IPS-20b (cell line): ENCODE results near the gene ZNF43.
"Not testable (repeated sequence)": the region's sequence is repeated elsewhere in the genome, so short reads cannot be mapped to it uniquely, and the experiment has no call there.

Experiments used
- H3K27ac ChIP-seq: one replicate; pipeline ENCODE4 v1.5.1; 2013; ENCODE audit warnings: low read length
- H3K27me3 ChIP-seq: 2 replicates; pipeline ENCODE4 v1.6.1; 2013; ENCODE audit warnings: mild to moderate bottlenecking, low read length, inconsistent platforms; ENCODE audit not compliant: insufficient read depth
- H3K36me3 ChIP-seq: 2 replicates; pipeline ENCODE4 v1.6.1; 2013; ENCODE audit warnings: low read depth, mild to moderate bottlenecking, inconsistent platforms, low read length, moderate library complexity; ENCODE audit not compliant: insufficient read depth
- H3K4me1 ChIP-seq: 2 replicates; pipeline ENCODE4 v1.6.1; 2013; ENCODE audit warnings: mild to moderate bottlenecking, control low read depth, inconsistent platforms, low read length, moderate library complexity; ENCODE audit not compliant: insufficient read depth
- H3K4me3 ChIP-seq: 2 replicates; pipeline ENCODE4 v1.5.1; 2013; ENCODE audit warnings: mild to moderate bottlenecking, low read length, inconsistent platforms
- H3K9ac ChIP-seq: 2 replicates; pipeline ENCODE4 v1.6.1; 2013; ENCODE audit warnings: low read depth, mild to moderate bottlenecking, inconsistent platforms, low read length, moderate library complexity
- H3K9me3 ChIP-seq: 2 replicates; pipeline ENCODE4 v1.6.1; 2013; ENCODE audit warnings: mild to moderate bottlenecking, low read depth, low read length, inconsistent platforms; ENCODE audit not compliant: insufficient read depth

ZNF43 gene

GRCh38 chr19:21835810-21836444 is at the start of gene ZNF43:
Gene ZNF43, minus strand, starts transcription at chr19:21836182. Its CDS starts 144 bp downstream, at chr19:21836038.
- H3K27me3 ChIP-seq: no peaks in the 10 kb centered on the region
- peaks cover 40% of the 10 kb centered on the region for H3K36me3 ChIP-seq
- no peaks in the 10 kb centered on the region for H3K9me3 ChIP-seq
- H3K4me1 ChIP-seq: peaks cover 6% of the 10 kb centered on the region; the same call in 1 of the 2 replicates
- H3K27ac ChIP-seq: peak within 1 kb of the TSS; percentile 88
- peak within 1 kb of the TSS; percentile 95 for H3K9ac ChIP-seq
- H3K4me3 ChIP-seq: peak within 1 kb of the TSS; percentile 91

GRCh38 chr19:21885516-21885915 is 49.5 kb upstream of the ZNF43 start:
- not testable (repeated sequence) for H3K36me3 ChIP-seq, H3K27ac ChIP-seq, H3K4me1 ChIP-seq, H3K4me3 ChIP-seq, H3K27me3 ChIP-seq, H3K9ac ChIP-seq
- H3K9me3 ChIP-seq: peaks cover 26% of the 10 kb centered on the region

GRCh38 chr19:21884786-21885185 is 48.8 kb upstream of the ZNF43 start:
- not testable (repeated sequence) for H3K4me3 ChIP-seq, H3K27ac ChIP-seq, H3K27me3 ChIP-seq, H3K9ac ChIP-seq, H3K4me1 ChIP-seq, H3K36me3 ChIP-seq
- peaks cover 29% of the 10 kb centered on the region for H3K9me3 ChIP-seq

GRCh38 chr19:21883516-21883915 is 47.5 kb upstream of the ZNF43 start:
- Histone ChIP-seq H3K27ac (no peak overlapping the region), H3K9me3 (peaks cover 40% of the 10 kb centered on the region), H3K4me3 (no peak overlapping the region), H3K4me1 (no peaks in the 10 kb centered on the region), H3K27me3 (no peaks in the 10 kb centered on the region), H3K9ac (no peak overlapping the region), H3K36me3 (no peaks in the 10 kb centered on the region)

GRCh38 chr19:21880761-21881160 is 44.8 kb upstream of the ZNF43 start:
- H3K36me3 ChIP-seq, H3K27ac ChIP-seq, H3K4me1 ChIP-seq, H3K4me3 ChIP-seq, H3K9ac ChIP-seq, H3K27me3 ChIP-seq: not testable (repeated sequence)
- peaks cover 48% of the 10 kb centered on the region for H3K9me3 ChIP-seq

- H3K27me3 ChIP-seq: no peaks in the 10 kb centered on the region
- H3K9me3 ChIP-seq: peaks cover 56% of the 10 kb centered on the region
- no peaks in the 10 kb centered on the region for H3K4me1 ChIP-seq
- H3K27ac ChIP-seq: no peak overlapping the region
- H3K36me3 ChIP-seq: no peaks in the 10 kb centered on the region
- H3K9ac ChIP-seq: no peak overlapping the region
- no peak overlapping the region for H3K4me3 ChIP-seq
These were observed 42.7 kb upstream of the ZNF43 start for GRCh38 chr19:21878646-21879045.

GRCh38 chr19:21877976-21878375 is 42.0 kb upstream of the ZNF43 start:
- no peaks in the 10 kb centered on the region for H3K36me3 ChIP-seq
- H3K27ac ChIP-seq: no peak overlapping the region
- H3K4me1 ChIP-seq: no peaks in the 10 kb centered on the region
- no peak overlapping the region for H3K4me3 ChIP-seq
- H3K9ac ChIP-seq: no peak overlapping the region
- H3K9me3 ChIP-seq: peaks cover 59% of the 10 kb centered on the region
- no peaks in the 10 kb centered on the region for H3K27me3 ChIP-seq

GRCh38 chr19:21876608-21877007 is 40.6 kb upstream of the ZNF43 start:
- not testable (repeated sequence) for H3K4me1 ChIP-seq, H3K9ac ChIP-seq, H3K27ac ChIP-seq, H3K36me3 ChIP-seq, H3K4me3 ChIP-seq, H3K27me3 ChIP-seq
- peaks cover 48% of the 10 kb centered on the region for H3K9me3 ChIP-seq

GRCh38 chr19:21856773-21857514 is 21.0 kb upstream of the ZNF43 start:
- no peak overlapping the region for H3K9ac ChIP-seq
- H3K4me1 ChIP-seq: peaks cover 5% of the 10 kb centered on the region; the same call in 1 of the 2 replicates
- H3K36me3 ChIP-seq: no peaks in the 10 kb centered on the region
- peaks cover 5% of the 10 kb centered on the region for H3K9me3 ChIP-seq
- peaks cover 15% of the 10 kb centered on the region; the same call in 1 of the 2 replicates for H3K27me3 ChIP-seq
- H3K4me3 ChIP-seq: peak overlapping the region; percentile 49
- H3K27ac ChIP-seq: no peak overlapping the region

GRCh38 chr19:21851596-21852345 is 15.8 kb upstream of the ZNF43 start:
- Histone ChIP-seq H3K9me3 (no peaks in the 10 kb centered on the region), H3K9ac (peak overlapping the region; percentile 95), H3K4me1 (peaks cover 11% of the 10 kb centered on the region; the same call in 1 of the 2 replicates), H3K27me3 (peaks cover 15% of the 10 kb centered on the region; the same call in 1 of the 2 replicates), H3K27ac (peak overlapping the region; percentile 36), H3K36me3 (peaks cover 43% of the 10 kb centered on the region), H3K4me3 (peak overlapping the region; percentile 87)

- Histone ChIP-seq H3K4me3 (peak overlapping the region; percentile 87), H3K9ac (peak overlapping the region; percentile 95), H3K4me1 (peaks cover 11% of the 10 kb centered on the region; the same call in 1 of the 2 replicates), H3K9me3 (no peaks in the 10 kb centered on the region), H3K27ac (peak overlapping the region; percentile 36), H3K36me3 (peaks cover 53% of the 10 kb centered on the region), H3K27me3 (peaks cover 7% of the 10 kb centered on the region; the same call in 1 of the 2 replicates)
These were observed 14.8 kb upstream of the ZNF43 start for GRCh38 chr19:21850656-21851255.
